Measurements from ENCODE around the gene RNF213.

GRCh38 chr17:80303824-80304223 lies 43.2 kb downstream of the RNF213 start:
- TF ChIP-seq CTCF (IDR thresholded peaks at IDR 0.05; ENCODE audit: control extremely low read depth in 1 of 3, insufficient read depth in 1 of 3, low read depth in 1 of 3, low read length in 3 of 3), result no peak
- no peak for TF ChIP-seq EZH2 (IDR thresholded peaks at IDR 0.05; ENCODE audit: low read depth, low read length, severe bottlenecking)
- no peak for TF ChIP-seq CEBPB (IDR thresholded peaks at IDR 0.05; ENCODE audit: low read depth, low read length)
- TF ChIP-seq POLR2A (IDR thresholded peaks at IDR 0.05; ENCODE audit: control extremely low read depth in 1 of 2, low read depth in 2 of 2, low read length in 2 of 2), result no peak
- TF ChIP-seq CBX5 (IDR thresholded peaks at IDR 0.05; ENCODE audit: low read depth, low read length), result no peak

All from H1 (cell line).